ENCODE data around the gene SLC51A.
"Not testable (repeated sequence)": the region's sequence is repeated elsewhere in the genome, so short reads cannot be mapped to it uniquely, and the experiment has no call there.

The SLC51A gene

GRCh38 chr3:196178993-196179379 is 37.3 kb upstream of the SLC51A start:
- FAIRE-seq = no peak
- no peak for TF ChIP-seq SPI1 (IDR thresholded peaks at IDR 0.05; ENCODE audit: low read depth, low read length)
- no peak for DNase-seq (ENCODE audit: insufficient read length, low spot score)

GRCh38 chr3:196179380-196180308 is 36.7 kb upstream of the SLC51A start:
- no peak for TF ChIP-seq PAX5 (IDR thresholded peaks at IDR 0.05; ENCODE audit: insufficient read depth, low read length, severe bottlenecking)
- TF ChIP-seq TAF1 (IDR thresholded peaks at IDR 0.05; ENCODE audit: low read depth, low read length) = peak; percentile 34
- TF ChIP-seq POU2F2 (IDR thresholded peaks at IDR 0.05; ENCODE audit: low read depth, low read length) = peak; percentile 11
- TF ChIP-seq POLR2A (IDR thresholded peaks at IDR 0.05; ENCODE audit: low read depth, low read length) = peak; percentile 42; the same call in 1 of the 2 replicates
- no peak for TF ChIP-seq SPI1 (IDR thresholded peaks at IDR 0.05; ENCODE audit: low read depth, low read length)
- TF ChIP-seq POLR2AphosphoS5 (IDR thresholded peaks at IDR 0.05; ENCODE audit: low read depth, low read length) = peak; percentile 43; the same call in 1 of the 2 replicates
- FAIRE-seq (peak; percentile 98), DNase-seq (ENCODE audit: insufficient read length, low spot score) (peak; percentile 67)

- FAIRE-seq (no peak), DNase-seq (ENCODE audit: insufficient read length, low spot score) (no peak)
- TF ChIP-seq TAF1 (IDR thresholded peaks at IDR 0.05; ENCODE audit: low read depth, low read length) = no peak
- no peak for TF ChIP-seq PAX5 (IDR thresholded peaks at IDR 0.05; ENCODE audit: insufficient read depth, low read length, severe bottlenecking)
These were observed 36.0 kb upstream of the SLC51A start for GRCh38 chr3:196180346-196180745.

GRCh38 chr3:196181127-196181546 is 35.2 kb upstream of the SLC51A start:
- no peak for DNase-seq (ENCODE audit: insufficient read length, low spot score)
- TF ChIP-seq POLR2A (IDR thresholded peaks at IDR 0.05; ENCODE audit: low read depth, low read length) (no peak), SPI1 (IDR thresholded peaks at IDR 0.05; ENCODE audit: low read depth, low read length) (no peak), POLR2AphosphoS5 (IDR thresholded peaks at IDR 0.05; ENCODE audit: low read depth, low read length) (no peak), PAX5 (IDR thresholded peaks at IDR 0.05; ENCODE audit: insufficient read depth, low read length, severe bottlenecking) (no peak), POU2F2 (IDR thresholded peaks at IDR 0.05; ENCODE audit: low read depth, low read length) (no peak), TAF1 (IDR thresholded peaks at IDR 0.05; ENCODE audit: low read depth, low read length) (no peak)
- FAIRE-seq = peak; percentile 20

GRCh38 chr3:196184169-196184432 is 32.2 kb upstream of the SLC51A start:
- not testable (repeated sequence) for DNase-seq (ENCODE audit: insufficient read length, low spot score); FAIRE-seq

- TF ChIP-seq SPI1 (IDR thresholded peaks at IDR 0.05; ENCODE audit: low read depth, low read length) (no peak), TAF1 (IDR thresholded peaks at IDR 0.05; ENCODE audit: low read depth, low read length) (no peak), POLR2AphosphoS5 (IDR thresholded peaks at IDR 0.05; ENCODE audit: low read depth, low read length) (no peak)
- FAIRE-seq (no peak), DNase-seq (ENCODE audit: insufficient read length, low spot score) (no peak)
These were observed 31.5 kb upstream of the SLC51A start for GRCh38 chr3:196184881-196185280.

GRCh38 chr3:196186651-196187573 is 29.4 kb upstream of the SLC51A start:
- DNase-seq (ENCODE audit: insufficient read length, low spot score) = no peak

GRCh38 chr3:196189566-196190347 is 26.6 kb upstream of the SLC51A start:
- no peak for DNase-seq (ENCODE audit: insufficient read length, low spot score)
- FAIRE-seq = no peak

More at GRCh38 chr3:196186651-196187573, 29.4 kb upstream of the SLC51A start:
- TF ChIP-seq TAF1 (IDR thresholded peaks at IDR 0.05; ENCODE audit: low read depth, low read length) (no peak), SPI1 (IDR thresholded peaks at IDR 0.05; ENCODE audit: low read depth, low read length) (peak; percentile 36; the same call in 1 of the 2 replicates), POLR2AphosphoS5 (IDR thresholded peaks at IDR 0.05; ENCODE audit: low read depth, low read length) (peak; percentile 46; the same call in 1 of the 2 replicates), POLR2A (IDR thresholded peaks at IDR 0.05; ENCODE audit: low read depth, low read length) (no peak), POU2F2 (IDR thresholded peaks at IDR 0.05; ENCODE audit: low read depth, low read length) (no peak), PAX5 (IDR thresholded peaks at IDR 0.05; ENCODE audit: insufficient read depth, low read length, severe bottlenecking) (no peak)
- FAIRE-seq = peak; percentile 43

GRCh38 chr3:196192036-196192523 is 24.3 kb upstream of the SLC51A start:
- DNase-seq (ENCODE audit: insufficient read length, low spot score) (no peak), FAIRE-seq (peak; percentile 65)
- TF ChIP-seq POLR2A (IDR thresholded peaks at IDR 0.05; ENCODE audit: low read depth, low read length) = peak; percentile 47; the same call in 1 of the 2 replicates
- no peak for TF ChIP-seq POU2F2 (IDR thresholded peaks at IDR 0.05; ENCODE audit: low read depth, low read length)
- TF ChIP-seq TAF1 (IDR thresholded peaks at IDR 0.05; ENCODE audit: low read depth, low read length) = 0 out of 2 replicates have a peak, but pooled peaks have one; percentile 26
- TF ChIP-seq PAX5 (IDR thresholded peaks at IDR 0.05; ENCODE audit: insufficient read depth, low read length, severe bottlenecking) = no peak
- TF ChIP-seq SPI1 (IDR thresholded peaks at IDR 0.05; ENCODE audit: low read depth, low read length) = no peak
- TF ChIP-seq POLR2AphosphoS5 (IDR thresholded peaks at IDR 0.05; ENCODE audit: low read depth, low read length) = no peak

More at GRCh38 chr3:196189566-196190347, 26.6 kb upstream of the SLC51A start:
- no peak for TF ChIP-seq POU2F2 (IDR thresholded peaks at IDR 0.05; ENCODE audit: low read depth, low read length)
- TF ChIP-seq SPI1 (IDR thresholded peaks at IDR 0.05; ENCODE audit: low read depth, low read length) = no peak
- TF ChIP-seq POLR2A (IDR thresholded peaks at IDR 0.05; ENCODE audit: low read depth, low read length) = no peak
- no peak for TF ChIP-seq PAX5 (IDR thresholded peaks at IDR 0.05; ENCODE audit: insufficient read depth, low read length, severe bottlenecking)
- no peak for TF ChIP-seq TAF1 (IDR thresholded peaks at IDR 0.05; ENCODE audit: low read depth, low read length)
